Kidney (tissue), 14 donors: ENCODE measurements around the gene NDUFS1. TPM values are rescaled to one million over a fixed set of nuclear protein-coding genes. Genes with fewer than 3 reads are reported as not detected.

Experiments
- DNase-seq, 5 donors: peaks; one replicate each; pipeline ENCODE4 v3.0.0-alpha.2; 2013 to 2020
- FAIRE-seq: peaks from 2 replicates; lab custom pipeline; 2012; peaks lifted over from hg19 to GRCh38; lab: Jason Lieb, UNC
- H3K27ac ChIP-seq, 2 donors: one replicate each; pipeline ENCODE4 v1.7.0; 2013; ENCODE audit warnings: low read depth in 2 of 2, low read length in 2 of 2, inconsistent platforms in 1 of 2
- H3K27me3 ChIP-seq: one replicate; pipeline ENCODE4 v1.7.1; 2013; ENCODE audit warnings: low read length, inconsistent platforms; ENCODE audit not compliant: control insufficient read depth, insufficient read depth
- H3K36me3 ChIP-seq, 3 donors: one replicate each; pipeline versions ENCODE4 v1.7.0 to v1.7.1; 2013; ENCODE audit warnings: low read length in 3 of 3, control low read depth in 1 of 3, inconsistent platforms in 1 of 3; ENCODE audit not compliant: insufficient read depth in 3 of 3, control insufficient read depth in 2 of 3
- H3K4me1 ChIP-seq, 3 donors: one replicate each; pipeline versions ENCODE4 v1.7.0 to v1.7.1; 2013; ENCODE audit warnings: low read length in 3 of 3, inconsistent platforms in 1 of 3, low read depth in 1 of 3; ENCODE audit not compliant: control insufficient read depth in 2 of 3, insufficient read depth in 2 of 3
- H3K4me3 ChIP-seq, 3 donors: one replicate each; pipeline versions ENCODE4 v1.7.0 to v1.8.1; 2013; ENCODE audit warnings: low read length in 3 of 3, control low read depth in 1 of 3, inconsistent platforms in 1 of 3
- H3K9ac ChIP-seq, 3 donors: one replicate each; pipeline versions ENCODE4 v1.7.0 to v1.7.1; 2013; ENCODE audit warnings: low read length in 3 of 3, control low read depth in 1 of 3, inconsistent platforms in 1 of 3
- H3K9me3 ChIP-seq, 3 donors: one replicate each; pipeline versions ENCODE4 v1.7.0 to v1.7.1; 2013; ENCODE audit warnings: low read length in 3 of 3, control low read depth in 1 of 3, inconsistent platforms in 1 of 3; ENCODE audit not compliant: control insufficient read depth in 2 of 3, insufficient read depth in 1 of 3
- intact Hi-C: fragments of 100-400 bp; cut with DNase I; formaldehyde crosslinking; loops from one replicate; pipeline ENCODE4 v1.11.1; 2022
- polyA plus RNA-seq: library from polyadenylated mRNA; stranded (reverse); fragments of 350-450 nt; fragmentation: Illumina TruSeq; extraction: RNeasy Lipid Tissue Mini Kit (QIAGEN cat#74804); gene quantifications from one replicate; pipeline ENCODE4 v1.2.3, GENCODE V29; 2014; ENCODE audit warnings: low read depth, low replicate concordance; ENCODE audit not compliant: insufficient read depth
- total RNA-seq: library from RNA; stranded (reverse); fragmentation: NEBNext Ultra II Directional; extraction: Animal tissue kit (Norgen Biotek cat#: 25700); gene quantifications from one replicate; pipeline ENCODE4 v1.2.1, GENCODE V29; 2021
- TF ChIP-seq, protein P1 (sequence below): IDR thresholded peaks from 3 replicates; pipeline ENCODE4 v1.5.1; 2012; ENCODE audit warnings: mild to moderate bottlenecking, moderate library complexity, borderline replicate concordance; ENCODE audit not compliant: insufficient read depth; ENCODE audit errors: extremely low read depth
- donor health status: control.
- donor health status: control.
- donor health status: control.
- donor health status: control.
- donor health status: control.
- donor health status: DM: yes; HTN: yes; CAD: no.
- donor health status: Normal renal cell carcinoma (clear cell type).

The NDUFS1 gene
- total and polyA plus RNA-seq, 2 donors from 2014 or later = 67.6 to 97.2 TPM

DNA sequence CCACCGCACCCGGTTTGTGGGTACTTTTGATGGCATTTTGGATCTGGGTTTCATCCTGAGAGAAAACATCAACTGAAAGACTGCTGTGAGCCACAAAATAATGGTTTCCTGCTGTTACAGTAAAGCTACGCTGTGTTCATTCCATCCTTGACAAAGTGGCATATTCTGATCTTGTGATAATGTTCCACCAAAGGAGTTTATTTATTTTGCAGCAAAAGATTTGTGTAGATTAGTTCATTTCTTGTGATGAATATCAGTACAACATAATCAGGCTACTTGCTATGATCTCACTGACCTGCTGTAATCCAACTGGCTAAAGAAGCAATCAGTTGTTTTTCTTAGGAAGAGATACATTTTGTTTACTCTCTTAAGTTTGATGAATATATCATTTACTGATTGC lies 45.5 kb upstream of the NDUFS1 start:
- Histone ChIP-seq H3K27ac (no peak overlapping the region), H3K27me3 (no peaks in the 10 kb centered on the region), H3K36me3 (no peaks in the 10 kb centered on the region), H3K9ac (no peak overlapping the region), H3K9me3 (no peaks in the 10 kb centered on the region), H3K4me1 (no peaks in the 10 kb centered on the region), H3K4me3 (no peak overlapping the region)
- FAIRE-seq = no peak
- DNase-seq = no peak
- TF ChIP-seq, protein P1, sequence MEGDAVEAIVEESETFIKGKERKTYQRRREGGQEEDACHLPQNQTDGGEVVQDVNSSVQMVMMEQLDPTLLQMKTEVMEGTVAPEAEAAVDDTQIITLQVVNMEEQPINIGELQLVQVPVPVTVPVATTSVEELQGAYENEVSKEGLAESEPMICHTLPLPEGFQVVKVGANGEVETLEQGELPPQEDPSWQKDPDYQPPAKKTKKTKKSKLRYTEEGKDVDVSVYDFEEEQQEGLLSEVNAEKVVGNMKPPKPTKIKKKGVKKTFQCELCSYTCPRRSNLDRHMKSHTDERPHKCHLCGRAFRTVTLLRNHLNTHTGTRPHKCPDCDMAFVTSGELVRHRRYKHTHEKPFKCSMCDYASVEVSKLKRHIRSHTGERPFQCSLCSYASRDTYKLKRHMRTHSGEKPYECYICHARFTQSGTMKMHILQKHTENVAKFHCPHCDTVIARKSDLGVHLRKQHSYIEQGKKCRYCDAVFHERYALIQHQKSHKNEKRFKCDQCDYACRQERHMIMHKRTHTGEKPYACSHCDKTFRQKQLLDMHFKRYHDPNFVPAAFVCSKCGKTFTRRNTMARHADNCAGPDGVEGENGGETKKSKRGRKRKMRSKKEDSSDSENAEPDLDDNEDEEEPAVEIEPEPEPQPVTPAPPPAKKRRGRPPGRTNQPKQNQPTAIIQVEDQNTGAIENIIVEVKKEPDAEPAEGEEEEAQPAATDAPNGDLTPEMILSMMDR = no peak
- intact Hi-C loops = no loop called here

DNA sequence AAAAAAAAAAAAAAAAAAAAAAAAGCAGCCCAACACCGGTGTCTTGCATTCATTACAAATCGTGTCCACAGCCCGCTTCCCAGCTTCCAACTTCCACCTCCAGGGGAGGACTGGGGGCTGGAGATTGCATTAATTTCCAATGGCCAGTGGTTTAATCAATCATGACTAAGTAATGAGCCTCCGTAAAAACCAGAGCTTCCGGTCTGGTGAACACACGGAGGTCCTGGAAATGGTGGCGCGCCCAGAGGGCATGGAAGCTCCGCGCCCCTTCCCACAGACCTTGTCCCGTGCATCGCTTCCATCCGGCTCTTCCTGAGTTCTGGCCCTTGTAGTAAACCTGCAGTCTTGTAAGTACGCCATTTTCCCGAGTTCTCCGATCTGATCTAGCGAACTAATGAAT lies 44.1 kb upstream of the NDUFS1 start:
- no peaks in the 10 kb centered on the region for H3K27me3 ChIP-seq
- H3K36me3 ChIP-seq = no peaks in the 10 kb centered on the region
- H3K4me3 ChIP-seq = no peak overlapping the region
- intact Hi-C loops = no loop called here
- FAIRE-seq (no peak), DNase-seq (no peak)
- TF ChIP-seq, protein P1 = no peak
- no peak overlapping the region for H3K9ac ChIP-seq
- no peaks in the 10 kb centered on the region for H3K4me1 ChIP-seq
- no peaks in the 10 kb centered on the region for H3K9me3 ChIP-seq
- H3K27ac ChIP-seq = no peak overlapping the region

DNA sequence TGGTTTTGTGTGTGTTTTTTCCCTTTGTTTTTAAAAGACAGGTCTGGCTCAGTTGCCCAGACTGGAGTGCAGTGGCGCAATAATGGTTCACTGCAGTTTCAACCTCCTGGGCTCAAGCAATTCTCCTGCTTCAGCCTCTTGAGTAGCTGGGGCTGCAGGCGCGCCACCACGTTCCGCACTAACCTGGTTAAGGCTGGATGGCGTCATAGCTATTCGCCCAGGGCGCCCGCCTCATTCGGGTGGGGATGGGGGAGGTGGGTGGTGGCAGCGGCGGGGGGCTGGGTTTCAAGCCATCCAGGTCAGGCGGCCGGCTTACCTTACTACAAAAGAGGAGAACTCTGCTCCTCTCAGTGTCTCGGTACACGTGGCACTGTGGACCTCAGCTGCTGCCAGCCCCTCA lies 43.2 kb upstream of the NDUFS1 start:
- Histone ChIP-seq H3K9me3 (no peaks in the 10 kb centered on the region), H3K27me3 (no peaks in the 10 kb centered on the region), H3K36me3 (no peaks in the 10 kb centered on the region), H3K27ac (no peak overlapping the region), H3K4me1 (no peaks in the 10 kb centered on the region), H3K9ac (no peak overlapping the region), H3K4me3 (no peak overlapping the region)
- TF ChIP-seq, protein P1 = no peak
- intact Hi-C loops = no loop called here
- DNase-seq (no peak), FAIRE-seq (no peak)
